ENCODE data around the gene GFRA3.
A peak's percentile ranks its signal among the peaks of the same experiment; 100 is the strongest.

DNA sequence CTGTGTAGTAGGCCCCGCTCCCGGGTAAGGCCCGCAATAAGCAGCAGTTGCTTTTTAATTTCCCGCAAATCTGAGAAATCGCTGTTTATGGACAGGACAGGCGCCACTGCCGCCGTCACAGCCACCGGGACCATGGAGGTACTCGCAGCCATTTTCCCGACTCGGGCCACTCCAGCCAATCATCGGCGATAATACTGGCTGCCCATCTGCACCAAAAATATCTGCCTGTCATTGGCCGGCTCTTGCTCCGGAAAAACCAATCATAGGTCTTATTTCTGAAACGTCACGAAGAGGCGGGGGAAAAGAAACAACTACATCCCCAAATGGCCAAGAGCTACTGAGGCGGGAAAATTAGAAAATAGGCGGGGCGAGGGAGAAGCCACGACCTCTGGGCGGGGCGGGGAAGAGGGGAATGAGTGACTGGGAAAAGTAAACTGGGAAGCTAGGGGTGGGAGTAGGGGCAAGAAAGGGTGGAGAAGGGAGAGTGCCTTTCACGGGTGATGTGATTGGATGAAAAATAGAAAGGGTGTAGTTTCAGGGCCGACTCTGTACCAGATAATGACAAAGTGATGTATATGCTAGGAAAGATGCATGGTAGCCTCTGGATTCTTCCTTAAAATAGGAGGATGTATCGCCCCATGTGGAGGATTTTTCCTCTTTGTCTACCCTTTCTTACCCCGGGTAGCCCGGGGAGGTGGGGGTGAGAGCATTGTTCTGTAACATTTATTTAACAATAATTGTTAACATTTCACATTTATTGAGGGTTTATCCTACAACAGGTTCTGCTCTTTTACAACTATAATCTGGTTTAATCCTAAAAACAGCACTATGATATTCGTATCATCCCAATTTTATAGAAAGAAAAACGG lies 61.0 kb downstream of the GFRA3 start, which contains the start of gene CDC23:
- peak; percentile 63 for TF ChIP-seq POLR2A (IDR thresholded peaks at IDR 0.05)
- TF ChIP-seq, protein P1, sequence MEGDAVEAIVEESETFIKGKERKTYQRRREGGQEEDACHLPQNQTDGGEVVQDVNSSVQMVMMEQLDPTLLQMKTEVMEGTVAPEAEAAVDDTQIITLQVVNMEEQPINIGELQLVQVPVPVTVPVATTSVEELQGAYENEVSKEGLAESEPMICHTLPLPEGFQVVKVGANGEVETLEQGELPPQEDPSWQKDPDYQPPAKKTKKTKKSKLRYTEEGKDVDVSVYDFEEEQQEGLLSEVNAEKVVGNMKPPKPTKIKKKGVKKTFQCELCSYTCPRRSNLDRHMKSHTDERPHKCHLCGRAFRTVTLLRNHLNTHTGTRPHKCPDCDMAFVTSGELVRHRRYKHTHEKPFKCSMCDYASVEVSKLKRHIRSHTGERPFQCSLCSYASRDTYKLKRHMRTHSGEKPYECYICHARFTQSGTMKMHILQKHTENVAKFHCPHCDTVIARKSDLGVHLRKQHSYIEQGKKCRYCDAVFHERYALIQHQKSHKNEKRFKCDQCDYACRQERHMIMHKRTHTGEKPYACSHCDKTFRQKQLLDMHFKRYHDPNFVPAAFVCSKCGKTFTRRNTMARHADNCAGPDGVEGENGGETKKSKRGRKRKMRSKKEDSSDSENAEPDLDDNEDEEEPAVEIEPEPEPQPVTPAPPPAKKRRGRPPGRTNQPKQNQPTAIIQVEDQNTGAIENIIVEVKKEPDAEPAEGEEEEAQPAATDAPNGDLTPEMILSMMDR (IDR thresholded peaks at IDR 0.05) = peak in 1 of 4 experiments; percentile 10

Data from prostate gland (tissue), 2 donors.